HG02852 (cell line): ENCODE measurements around the gene LARGE2.

Experiments
- ATAC-seq: cut with Tn5 transposase; IDR thresholded peaks from one replicate; pipeline ENCODE4 v1.9.1; 2021; ENCODE audit warnings: mild to moderate bottlenecking, moderate library complexity; ENCODE audit not compliant: unreplicated experiment

The LARGE2 gene

GRCh38 chr11:45922425-45923082 lies at the start of gene LARGE2:
LARGE2 (plus strand) TSS chr11:45922656; CDS start chr11:45922883, 227 bp downstream.
- no peak for ATAC-seq

GRCh38 chr11:45876401-45876800 lies 46.1 kb upstream of the LARGE2 start:
- ATAC-seq, result no peak

DNA sequence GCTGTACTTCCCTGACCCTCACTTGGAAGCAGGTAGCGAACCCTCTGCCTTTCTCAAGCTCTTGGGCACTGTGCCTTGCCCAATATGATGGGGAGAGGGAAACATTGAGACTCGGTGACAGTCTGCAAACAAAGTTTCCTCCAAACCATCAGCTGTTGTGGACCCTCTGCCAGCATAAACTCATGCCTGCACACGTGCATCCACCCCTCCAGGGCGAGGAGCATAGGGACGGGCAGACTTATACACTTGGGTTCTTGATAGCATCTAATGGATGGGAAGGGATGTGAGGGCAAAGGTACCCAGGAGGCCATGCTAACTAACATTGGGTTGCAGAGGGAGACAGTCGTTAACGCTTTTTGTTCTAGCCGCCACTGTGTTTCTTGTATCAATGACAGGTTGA lies 45.2 kb upstream of the LARGE2 start:
- ATAC-seq, result no peak

- no peak for ATAC-seq
These were observed 44.6 kb upstream of the LARGE2 start for GRCh38 chr11:45877845-45878244.

DNA sequence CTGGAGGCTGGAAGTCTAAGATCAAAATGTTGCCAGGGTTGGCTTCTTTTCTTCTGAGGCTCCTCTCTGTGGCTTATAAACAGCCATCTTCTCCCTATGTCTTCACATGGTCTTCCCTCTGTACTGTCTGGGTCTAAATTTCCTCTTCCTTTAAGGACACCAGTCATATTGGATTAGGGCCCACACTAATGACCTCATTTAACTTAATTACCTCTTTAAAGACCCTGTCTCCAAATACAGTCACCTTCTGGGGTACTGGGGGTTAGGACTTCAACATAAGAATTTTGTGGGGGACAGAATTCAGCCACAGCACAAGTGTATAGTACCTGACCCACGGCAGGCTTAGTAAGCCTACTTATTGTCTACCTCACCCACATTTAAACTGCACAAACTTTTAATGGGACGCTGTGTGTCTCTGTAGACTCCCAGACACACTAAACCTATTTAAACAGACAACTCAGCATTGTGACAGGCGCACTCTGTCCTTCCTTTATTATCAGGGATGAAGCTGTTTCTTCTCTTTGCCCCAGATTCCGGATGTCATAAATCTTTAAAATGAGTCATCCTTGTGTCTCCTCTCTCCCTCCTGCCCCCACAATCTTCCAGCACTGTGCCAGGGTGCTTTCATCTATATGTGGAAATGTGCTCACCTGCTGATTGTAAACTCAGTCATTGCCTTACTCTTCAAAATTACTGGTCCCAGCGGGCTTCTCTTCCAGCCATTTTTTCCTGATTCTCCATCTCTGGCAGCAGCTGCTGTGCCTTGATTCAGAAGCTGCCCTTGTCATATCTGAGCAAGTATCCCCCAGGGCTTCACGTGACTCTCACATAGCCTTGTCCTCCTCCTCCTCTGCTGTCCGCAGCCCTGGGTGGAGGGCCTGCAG lies 42.4 kb upstream of the LARGE2 start:
- no peak for ATAC-seq

DNA sequence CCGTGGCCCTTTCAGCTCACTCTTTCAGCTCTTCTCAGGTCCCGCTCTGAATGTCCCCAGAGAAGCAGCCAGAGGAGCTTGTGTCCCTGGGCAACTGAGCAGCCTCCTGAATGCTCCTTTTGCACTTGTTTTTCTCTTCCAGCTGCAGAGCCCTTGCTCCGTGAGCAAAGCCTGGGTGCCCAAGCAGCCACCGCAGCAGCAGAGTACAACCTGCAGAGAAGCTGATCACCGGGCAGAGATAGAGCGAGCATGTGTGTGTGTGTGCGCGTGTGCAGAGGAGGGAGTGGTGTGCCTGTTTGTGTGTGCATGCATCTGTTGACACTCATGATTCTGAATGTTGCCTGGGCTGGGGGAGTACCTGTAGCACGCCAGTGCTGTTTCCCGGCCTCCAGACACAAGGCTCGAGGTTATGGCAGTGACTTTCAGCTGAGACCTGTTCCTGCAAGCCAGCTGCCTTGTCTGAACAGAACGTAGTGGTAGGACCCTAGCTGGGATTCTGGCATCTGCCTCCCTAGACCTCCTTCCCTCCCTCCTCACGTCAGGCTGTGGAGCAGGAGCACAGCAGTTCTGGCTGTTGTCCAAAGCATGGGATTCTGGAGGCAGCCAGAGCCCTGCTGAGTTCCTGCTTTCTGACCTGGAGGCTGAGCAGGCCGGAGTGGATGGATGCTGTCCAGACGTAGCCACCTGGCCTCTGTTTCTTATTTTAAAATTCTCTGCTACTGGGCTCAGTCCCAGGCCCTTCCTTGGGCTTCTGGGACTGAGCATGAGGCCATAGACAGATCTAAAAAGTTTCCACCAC lies 41.5 kb upstream of the LARGE2 start:
- no peak for ATAC-seq

GRCh38 chr11:45881708-45882368 lies 40.6 kb upstream of the LARGE2 start:
- ATAC-seq, result no peak

- ATAC-seq, result no peak
These were observed 37.8 kb upstream of the LARGE2 start for GRCh38 chr11:45884596-45885185.

DNA sequence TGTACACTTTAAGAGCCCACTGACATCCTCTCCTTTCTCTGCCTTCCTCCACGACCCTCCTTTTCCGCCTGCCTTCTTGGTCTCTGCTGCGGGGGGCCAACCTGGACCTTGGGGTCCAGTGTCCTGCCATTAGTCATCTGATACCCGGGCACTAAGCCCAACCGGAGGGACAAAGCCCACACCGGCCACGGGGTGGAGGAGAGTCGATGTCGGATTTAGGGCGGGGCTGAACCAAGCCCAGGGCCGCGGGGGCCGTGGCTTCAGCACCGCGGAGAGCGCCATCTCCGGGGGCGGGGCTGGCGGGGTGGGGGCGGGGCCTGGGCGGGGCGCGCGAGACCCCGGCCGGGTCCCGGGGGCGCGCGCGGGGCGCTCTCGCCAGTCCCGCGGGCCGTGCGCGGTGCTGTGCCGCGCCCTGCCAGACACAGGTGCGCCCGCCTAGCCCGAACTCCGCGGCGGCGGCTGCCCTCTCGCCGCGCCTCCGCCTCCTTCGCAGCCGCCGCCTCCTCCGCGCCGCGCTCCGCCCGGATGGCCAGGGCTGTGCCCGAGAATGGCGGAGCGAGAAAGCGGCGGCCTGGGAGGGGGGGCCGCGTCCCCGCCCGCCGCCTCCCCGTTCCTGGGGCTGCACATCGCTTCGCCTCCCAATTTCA lies 37.1 kb upstream of the LARGE2 start, which contains the start of gene MAPK8IP1:
Gene MAPK8IP1 (plus strand): TSS at position 378 of the 647 bp plus-strand sequence. CDS start 170 bp downstream, at position 548.
- ATAC-seq, result peak; percentile 66

- ATAC-seq, result peak; percentile 3
These were observed 36.3 kb upstream of the LARGE2 start for GRCh38 chr11:45885921-45886721.

GRCh38 chr11:45886816-45887520 lies 35.5 kb upstream of the LARGE2 start:
- ATAC-seq, result no peak

DNA sequence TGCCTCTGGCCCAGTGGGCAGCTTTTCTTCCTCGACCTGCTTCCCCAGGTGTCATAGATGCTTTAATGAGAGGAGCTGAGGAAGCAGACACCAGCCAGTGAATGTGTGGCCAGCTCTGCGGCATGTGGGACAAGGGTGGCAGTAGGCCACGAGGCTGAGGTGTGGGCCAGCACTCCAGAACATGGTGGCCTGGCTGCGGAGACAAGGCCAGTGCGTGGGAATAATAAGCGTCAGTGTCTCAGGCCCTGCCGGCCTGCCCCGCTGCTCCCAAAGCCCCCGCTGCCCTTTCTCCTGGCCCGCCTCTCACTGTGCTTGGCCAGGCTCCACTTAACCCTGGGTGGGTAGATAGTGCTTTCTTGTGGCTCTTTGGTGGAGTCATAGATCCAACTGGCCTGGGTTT lies 34.9 kb upstream of the LARGE2 start:
- ATAC-seq, result no peak

- no peak for ATAC-seq
These were observed 32.9 kb upstream of the LARGE2 start for GRCh38 chr11:45889555-45889954.

DNA sequence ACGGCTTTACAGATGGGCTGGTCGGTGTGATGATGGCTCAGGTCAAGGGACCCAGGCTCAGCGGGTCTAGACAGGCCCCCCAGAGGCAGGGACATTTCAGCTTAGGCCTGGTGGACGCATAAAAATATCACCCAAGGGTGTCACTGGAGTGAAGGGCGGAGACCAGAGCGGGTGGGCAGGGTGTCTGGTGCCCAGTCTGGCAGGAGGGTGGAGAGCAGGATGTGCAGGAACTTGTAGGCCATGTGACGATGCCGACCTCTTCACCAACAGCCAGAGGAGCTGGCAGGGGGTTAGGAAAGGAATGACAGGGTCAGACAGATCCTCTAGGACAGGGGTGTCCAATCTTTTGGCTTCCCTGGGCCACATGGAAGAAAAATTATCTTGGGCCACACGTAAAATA lies 32.5 kb upstream of the LARGE2 start:
- ATAC-seq, result no peak

DNA sequence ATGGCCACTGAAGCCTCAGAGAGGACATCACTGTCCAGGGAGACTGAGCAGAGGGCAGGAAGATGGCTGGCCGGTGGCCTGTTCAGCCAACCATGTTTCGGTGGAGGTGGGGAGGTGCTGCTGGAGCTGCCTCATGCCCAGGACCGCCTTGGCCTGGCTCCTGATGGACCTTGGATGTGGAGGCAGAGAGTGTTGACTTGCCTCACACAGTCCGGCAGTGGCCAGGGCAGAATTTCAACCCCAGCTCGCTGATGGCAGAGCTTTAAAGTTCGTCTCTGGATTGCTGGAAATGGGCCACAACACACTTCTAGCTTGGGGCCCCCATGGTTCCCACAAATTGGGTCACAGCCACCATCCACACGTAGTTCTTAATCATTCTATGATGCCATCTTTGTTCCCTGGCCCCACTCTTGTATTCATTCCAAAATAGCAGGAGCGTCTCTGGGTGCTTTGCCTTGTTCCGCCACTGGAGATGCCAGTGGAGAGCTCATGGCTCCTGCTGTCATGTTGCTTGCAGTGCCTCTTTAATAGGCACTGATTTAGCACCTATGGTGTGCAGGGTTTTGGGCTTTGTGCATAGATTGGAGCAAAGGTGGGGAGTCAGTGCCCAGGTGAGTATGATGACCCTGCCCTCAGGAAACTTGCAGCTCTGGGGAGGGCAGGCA lies 31.4 kb upstream of the LARGE2 start:
- no peak for ATAC-seq

DNA sequence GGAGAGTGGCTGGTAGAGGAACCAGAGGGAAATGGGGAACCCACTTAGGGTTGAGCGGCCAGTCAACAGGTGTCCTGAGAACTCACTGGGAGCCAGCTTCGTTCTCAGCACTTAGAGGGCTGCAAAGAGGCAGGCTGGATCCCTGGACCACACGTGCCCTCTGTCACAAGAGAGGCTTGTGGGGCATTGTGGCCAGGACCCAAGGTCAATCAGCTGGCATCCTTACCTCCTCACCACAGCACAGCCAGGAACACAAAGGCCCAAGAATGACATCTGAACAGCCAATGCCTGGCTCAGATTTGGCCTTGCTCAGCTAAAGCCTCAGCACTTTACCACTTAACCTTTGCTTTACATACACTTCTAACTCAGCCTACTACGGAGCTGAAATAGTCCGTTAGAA lies 29.6 kb upstream of the LARGE2 start:
- no peak for ATAC-seq

DNA sequence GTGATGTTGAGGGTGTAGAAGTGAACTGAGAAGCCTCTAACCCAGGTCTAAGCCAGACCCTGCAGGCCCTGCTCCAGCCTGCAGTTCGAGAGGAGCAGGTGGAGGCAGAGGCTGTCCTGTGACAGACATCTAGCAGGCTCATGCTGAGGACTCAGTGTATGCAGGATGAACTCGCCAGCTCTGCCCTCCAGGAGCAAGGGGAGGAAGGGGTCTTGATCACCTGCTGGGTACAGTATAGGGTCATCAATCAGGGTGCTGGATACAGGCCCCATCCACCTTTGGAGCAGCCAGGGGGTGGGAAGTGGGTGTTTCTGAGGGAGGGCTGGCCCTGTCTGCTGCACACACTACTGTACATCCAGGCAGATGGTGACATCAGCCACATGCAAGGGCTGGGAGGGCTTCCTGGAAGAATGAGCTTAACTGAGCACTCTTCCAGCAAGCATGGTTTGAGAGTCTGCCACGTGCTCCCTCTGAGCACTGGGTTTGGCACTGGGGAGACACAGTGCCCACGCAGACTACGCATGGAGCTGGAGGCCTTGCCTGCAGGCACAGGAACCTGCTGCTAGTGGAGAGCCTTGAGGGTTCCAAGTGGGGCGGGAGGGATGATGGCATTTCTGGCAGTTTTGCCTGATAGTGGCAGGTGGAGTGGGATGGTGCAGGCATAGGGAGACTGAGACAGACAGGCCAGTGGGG lies 27.8 kb upstream of the LARGE2 start:
- no peak for ATAC-seq
